HG03520 (cell line): ENCODE data around the gene B3GALNT2.
"Not testable (repeated sequence)": the region's sequence is repeated elsewhere in the genome, so short reads cannot be mapped to it uniquely, and the experiment has no call there.

ENCODE experiments used
- ATAC-seq: cut with Tn5 transposase; IDR thresholded peaks from one replicate; pipeline ENCODE4 v1.9.1; 2021; ENCODE audit warnings: mild to moderate bottlenecking, moderate library complexity; ENCODE audit not compliant: unreplicated experiment

Gene B3GALNT2

DNA sequence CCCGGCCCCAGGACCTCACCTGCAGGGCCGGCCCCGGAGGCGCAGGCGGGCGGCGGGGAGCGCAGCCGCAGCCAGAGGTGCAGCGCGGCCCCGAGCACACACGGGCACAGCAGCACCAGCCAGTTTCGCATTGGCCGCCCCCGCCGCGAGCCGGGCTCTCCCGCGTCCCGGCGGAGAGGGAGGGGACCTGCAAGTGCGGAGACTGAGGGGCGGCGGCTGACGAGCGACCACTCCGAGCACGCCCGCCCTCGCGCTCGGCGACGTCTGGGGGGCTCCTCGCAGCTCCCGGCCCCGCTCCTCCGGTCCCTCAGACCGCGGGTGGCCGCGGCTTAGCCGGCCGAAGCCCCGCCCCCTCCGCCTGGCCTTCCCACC is at the start of gene B3GALNT2:
Gene B3GALNT2 (minus strand): TSS at position 331 of the 372 bp plus-strand sequence. CDS start 200 bp downstream, at position 131.
- peak; percentile 38 for ATAC-seq

DNA sequence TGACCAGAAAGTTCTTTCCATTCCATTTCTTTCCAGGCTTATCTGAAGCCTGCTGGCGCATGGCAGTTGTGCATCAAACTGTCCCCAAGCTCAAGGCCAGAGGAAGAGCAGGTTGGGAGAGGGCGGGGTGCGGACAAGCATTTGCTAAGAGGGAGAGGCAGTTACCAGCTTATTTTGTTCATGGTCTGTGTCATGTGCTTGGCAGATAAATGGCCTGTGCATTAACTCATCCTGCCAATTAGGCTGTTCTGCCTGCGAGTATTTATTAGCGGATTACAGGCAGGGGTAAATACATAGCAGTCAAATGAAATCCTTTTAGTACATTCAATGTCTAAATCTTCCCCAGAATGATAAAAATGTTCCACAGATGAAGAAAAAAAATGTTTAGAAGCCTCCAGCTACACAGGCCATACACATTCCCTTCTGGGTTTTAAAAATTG is 48.9 kb upstream of the B3GALNT2 start:
- ATAC-seq, result no peak

DNA sequence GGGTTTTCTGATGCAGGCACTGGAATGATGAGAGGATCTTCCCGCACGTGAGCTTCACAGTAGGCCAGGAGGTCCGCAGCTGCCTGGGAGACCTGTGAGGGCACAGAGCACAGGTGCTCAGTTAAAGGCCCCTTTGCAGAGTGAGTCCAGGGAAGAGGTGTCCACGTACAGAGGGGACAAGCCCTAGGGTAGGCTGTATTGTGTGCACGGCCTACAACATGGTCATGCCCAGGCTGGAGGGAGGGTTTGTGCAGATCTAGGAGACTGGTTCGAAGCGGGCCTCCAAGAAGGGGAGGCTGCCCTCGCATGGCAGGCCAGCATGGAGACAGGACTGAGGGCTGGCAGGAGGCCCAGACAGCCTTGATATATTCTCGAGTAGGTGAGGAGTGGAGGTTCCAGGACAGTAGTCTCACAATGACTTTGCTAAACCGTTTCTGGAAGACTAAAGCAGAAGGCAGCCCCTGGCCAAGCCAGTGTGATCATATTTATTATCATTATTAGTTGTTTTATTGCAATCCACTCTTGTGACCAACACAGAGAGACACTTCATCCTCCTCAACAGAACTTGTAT is 48.0 kb upstream of the B3GALNT2 start:
- ATAC-seq, result no peak

DNA sequence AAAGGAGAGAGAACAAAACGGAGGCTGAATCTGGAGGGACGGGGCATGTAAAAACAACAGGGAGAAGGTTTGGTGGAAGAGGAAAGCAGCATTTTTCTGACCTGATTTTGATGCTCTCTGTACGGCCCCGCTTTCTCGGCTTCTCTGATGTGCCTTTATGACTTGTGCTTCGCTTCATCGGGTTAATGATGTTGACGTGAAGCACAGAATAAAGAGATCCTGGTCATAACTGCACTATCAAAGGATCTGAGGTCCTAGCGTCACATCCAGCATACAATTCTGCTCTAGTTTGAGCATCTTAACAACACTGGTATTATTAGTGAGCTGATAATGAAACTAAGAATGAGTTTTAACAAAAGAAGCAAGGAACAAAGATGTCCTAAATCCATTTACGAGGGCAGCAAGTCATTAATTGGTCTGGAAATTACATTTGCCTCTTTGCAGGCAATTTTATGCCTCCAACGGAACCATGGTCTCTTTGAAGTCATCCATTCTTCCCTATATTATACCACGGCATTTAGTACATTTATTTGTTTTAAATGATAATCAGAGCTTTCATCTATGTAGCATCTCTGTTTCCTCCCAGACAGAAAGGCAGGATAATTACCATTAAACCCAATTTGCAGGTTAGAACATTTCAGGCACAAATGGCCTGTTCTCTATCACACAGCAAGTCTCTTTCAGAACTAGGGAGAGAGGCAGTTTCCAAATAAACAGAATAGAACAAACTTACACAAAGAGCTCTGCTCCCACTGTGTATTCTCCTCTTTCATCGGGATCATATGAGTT is 45.3 kb upstream of the B3GALNT2 start:
- no peak for ATAC-seq

DNA sequence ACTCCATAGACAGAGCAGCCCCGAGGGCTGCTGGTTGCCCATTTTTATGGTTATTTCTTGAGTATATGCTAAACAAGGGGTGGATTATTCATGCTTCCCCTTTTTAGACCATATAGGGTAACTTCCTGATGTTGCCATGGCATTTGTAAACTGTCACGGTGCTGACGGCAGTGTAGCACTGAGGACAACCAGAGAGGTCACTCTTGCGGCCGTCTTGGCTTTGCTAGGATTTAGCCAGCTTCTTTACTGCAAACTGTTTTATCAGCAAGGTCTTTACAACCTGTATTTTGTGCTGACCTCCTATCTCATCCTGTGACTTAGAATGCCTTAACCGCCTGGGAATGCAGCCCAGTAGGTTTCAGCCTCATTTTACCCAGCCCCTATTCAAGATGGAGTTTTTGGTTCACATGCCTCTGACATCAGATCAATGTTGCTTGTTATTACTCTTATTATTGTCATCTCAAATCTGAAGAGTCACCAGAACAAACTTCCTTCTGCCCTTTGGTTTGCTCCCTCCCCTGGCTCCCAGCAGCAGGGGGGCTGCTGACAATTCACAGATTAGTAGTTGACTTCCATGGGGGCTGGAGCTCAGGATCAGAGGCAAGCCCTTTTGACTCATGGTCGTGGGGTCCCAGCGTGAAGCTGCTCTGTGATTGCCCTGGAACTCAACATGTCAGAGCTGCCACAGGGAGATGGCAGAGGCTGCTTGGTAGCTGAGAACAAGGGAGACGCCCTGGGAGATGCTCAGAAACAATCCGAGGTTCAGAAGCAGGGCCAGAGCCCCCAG is 42.3 kb upstream of the B3GALNT2 start:
- ATAC-seq, result not testable (repeated sequence)

DNA sequence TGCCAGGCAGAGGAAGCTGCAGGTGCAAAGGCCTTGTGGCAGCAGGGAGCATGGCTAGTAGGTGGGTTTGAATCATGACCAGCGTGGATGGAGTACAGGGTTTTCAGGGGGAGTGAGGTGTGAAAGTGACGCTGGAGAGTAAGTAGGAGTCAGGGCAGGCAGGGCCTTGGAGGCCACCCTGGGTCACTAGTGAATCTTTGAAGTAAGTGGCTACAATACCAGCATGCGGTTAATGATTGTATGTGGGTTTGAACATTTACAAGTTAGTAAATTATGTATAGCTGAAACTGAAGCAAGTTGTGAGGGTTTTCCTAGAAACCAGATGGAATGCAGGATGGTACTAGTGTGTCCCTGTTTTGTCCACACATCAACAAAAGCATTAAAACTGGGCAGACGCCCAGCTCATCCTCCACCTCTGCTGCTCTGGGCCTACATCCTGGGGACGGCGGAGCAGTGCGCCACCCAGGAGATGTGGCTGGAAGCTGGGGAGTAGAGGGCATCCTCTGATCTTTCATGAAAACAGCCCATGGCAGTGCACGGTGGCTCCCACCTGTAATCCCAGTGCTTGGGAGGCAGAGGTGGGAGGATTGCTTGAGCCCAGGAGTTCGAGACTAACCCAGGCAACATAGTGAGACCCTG is 41.2 kb upstream of the B3GALNT2 start:
- no peak for ATAC-seq

DNA sequence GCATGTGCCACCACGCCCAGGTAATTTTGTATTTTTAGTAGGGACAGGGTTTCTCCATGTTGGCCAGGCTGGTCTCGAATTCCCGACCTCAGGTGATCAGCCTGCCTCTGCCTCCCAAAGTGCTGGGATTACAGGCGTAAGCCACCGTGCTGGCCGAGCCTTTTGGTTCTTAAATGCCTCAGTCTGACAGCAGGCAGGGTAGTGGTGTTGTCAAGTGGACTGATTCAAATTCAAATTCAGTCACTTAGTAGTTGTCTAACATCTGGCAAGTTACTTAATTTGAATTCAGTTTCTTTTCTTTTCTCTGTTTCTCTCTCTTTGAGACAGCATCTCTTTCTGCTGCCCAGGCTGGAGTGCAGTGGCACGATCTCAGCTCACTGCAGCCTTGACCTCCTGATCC is 38.6 kb upstream of the B3GALNT2 start:
- not testable (repeated sequence) for ATAC-seq

DNA sequence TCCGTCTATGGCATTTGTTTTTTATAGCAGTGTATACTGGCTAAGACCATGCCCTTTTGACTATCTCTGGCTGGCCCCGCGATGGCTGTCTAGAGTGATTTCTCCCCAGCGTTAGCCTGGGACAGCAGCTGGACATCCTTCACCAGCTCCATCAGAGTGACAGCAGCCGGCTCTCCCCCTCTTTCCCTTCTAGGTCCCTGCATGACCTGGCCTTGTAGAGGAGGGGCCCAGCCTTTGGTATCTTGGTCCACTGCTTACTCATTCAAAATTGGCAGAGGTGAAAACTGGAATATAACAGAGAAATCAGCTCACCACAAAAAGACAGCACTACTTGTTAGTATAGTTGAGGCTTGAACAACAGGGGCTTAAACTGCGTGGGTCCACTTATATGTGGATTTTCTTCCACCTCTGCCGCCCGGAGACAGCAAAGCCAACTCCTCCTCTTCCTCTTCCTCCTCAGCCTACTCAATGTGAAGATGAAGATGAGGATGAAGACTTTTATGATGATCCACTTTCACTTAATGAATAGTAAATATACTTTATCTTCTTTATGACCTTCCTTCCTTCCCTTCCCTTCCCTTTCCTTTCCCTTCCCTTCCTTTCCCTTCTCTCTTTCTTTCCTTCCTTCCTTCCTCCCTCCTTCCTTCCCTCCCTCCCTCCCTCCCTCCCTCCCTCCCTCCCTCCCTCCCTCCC is 29.4 kb upstream of the B3GALNT2 start:
- no peak for ATAC-seq

DNA sequence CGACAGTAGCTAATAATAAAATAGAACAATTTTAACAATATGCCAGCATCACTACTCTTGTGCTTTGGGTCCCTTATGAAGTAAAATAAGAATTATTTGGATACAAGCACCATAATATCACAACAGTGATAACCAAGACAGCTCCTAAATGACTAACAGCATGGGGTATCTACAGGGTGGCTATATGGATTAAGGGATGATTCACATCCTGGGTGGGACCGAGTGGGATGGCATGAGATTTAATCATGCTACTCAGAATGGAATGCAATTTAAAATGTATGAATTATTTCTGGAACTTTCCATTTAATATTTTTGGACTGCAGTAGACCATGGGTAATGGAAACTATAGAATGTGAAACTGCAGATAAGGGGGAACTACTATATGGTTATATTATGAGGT is 28.1 kb upstream of the B3GALNT2 start:
- ATAC-seq, result no peak

DNA sequence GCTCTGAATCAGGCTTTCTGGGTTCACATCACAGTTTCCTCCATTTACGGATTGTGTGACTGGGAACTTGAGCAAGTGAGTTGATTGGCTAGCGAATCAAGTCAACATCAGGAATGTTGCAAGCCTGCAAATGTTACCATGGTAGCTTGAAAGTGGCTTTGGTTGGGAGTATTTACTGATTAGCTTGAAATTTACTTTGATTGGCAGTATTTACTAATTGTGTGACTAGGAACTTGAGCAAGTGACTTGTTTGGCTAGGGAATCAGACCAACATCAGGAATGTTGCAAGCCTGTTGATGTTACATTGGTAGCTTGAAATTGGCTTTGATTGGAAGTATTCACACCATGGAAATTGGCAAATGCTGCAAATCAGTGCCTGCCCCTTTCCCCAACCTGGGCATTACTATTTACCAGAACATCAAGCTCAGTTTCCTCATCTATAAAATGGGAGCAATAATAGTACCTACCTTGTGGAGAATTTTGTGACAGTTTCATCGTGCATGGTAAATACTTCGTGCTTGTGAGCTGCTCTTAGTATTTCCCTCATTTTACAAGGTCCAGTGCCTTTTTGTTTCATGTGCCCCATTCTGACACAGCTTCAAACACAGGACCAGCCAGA is 23.1 kb upstream of the B3GALNT2 start:
- ATAC-seq, result no peak

DNA sequence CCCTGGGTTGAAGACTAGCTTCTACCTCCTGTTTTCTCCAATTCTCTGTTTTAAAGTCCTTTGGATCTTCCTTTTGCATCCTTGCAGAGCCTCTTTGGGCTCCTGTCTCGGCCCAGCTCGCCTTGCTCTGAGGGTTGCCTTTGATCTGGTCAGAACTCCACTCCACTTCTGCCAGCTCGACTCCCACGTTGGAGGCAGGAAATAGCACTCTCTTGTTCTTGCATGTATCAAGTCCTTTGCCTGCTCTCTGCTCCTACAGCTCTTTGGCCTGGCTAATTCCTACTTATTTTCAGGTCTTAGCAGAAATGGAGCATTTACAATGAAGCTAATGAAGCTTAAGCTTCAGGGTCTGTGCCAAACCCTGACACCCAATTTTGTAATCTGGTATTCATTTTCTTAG is 21.1 kb upstream of the B3GALNT2 start:
- ATAC-seq, result no peak

DNA sequence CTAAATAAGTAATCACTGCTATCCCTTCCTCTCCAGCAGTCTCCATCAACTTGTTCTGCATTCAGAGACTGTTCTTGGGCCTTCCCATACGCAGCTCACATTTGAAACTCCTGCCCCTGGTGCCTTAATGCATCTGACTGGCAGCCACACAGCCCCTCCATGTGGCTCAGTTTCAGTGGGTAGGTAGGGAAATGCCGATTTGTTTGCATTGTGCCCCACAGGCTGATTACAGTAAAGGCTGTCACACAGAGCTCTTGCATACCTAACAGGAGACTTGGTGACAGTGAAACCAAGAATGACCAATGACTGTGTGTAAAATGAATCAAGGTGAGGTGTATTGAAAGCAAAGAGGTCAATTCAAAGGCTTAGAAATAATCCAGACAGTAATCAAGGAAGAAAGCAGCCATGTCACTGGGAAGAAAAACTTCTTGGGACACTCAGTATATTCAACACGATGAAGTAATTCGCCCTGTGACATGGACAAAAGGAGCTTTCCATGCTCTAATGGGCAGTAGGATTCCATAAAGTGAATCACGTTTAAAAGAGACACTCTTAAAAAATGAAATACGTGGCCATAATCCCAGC is 12.7 kb upstream of the B3GALNT2 start:
- no peak for ATAC-seq

DNA sequence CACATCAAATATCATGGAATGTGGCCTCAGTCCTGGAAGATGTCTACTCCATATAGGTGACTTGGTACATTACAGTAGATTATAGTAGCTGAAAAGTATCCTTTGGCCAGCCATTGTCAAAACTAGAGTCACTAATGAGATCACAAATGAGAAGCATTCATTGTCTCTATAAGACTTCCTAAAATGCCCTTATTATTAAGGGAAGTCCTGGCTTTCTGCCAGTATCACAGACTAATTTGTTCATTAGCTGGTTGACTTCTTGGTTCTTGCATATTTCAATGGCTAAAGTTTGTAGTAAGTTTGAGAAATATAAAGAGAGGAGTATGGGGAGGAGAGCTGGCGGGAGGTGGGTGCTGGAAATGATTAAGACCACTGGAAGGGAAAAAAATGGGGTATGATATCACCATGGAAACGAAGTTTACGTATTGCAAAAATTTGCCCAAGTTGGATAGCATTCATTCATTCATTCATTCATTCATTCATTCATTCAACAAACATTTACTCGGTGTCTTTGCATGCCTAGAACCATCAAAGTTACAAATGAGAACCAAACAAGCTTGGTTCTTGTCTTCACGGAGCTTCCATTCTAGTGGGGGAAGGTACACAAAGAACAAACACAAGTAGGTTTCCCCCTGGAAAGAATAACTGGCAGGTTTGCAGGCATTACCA is 11.7 kb upstream of the B3GALNT2 start:
- ATAC-seq, result no peak

DNA sequence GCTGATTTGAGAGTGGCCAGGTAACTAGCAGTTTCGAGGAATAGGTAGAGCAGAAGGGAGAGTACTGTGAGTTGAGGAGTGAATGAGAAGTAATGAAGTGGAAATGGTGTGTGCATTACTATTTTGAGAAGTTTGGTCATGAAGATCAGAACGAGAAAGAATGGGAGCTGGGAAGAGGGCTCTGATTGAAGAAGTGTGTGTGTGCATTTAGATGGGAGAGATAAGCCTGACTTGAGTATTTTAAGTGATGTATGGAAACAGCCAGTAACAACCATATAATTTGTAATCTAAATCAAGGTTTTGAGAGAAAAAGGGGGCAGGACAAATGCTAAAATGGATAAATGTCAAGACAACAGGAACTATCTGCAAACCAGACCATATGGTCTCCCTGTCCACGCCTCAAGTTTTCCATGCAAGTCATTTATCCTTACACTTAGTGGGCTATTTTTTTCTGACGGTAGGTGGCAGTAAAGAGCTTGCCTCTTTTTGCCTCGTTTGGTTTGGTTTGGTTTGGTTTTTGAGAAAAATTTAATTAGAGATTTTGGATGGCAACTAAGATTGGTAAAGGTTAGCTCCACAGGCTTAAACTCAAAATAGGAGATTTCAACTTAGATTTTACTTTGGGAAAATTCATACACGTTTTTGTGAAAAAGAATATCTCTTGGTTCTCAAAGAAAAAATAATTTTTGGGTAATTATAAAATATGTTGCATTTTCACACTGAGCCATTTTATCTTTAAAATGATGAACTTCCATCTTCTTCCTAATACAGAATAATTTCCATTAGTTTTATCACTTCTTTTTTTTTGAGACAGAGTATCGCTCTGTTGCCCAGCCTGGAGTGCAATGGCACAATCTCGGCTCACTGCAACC is 9.5 kb upstream of the B3GALNT2 start:
- ATAC-seq, result no peak

DNA sequence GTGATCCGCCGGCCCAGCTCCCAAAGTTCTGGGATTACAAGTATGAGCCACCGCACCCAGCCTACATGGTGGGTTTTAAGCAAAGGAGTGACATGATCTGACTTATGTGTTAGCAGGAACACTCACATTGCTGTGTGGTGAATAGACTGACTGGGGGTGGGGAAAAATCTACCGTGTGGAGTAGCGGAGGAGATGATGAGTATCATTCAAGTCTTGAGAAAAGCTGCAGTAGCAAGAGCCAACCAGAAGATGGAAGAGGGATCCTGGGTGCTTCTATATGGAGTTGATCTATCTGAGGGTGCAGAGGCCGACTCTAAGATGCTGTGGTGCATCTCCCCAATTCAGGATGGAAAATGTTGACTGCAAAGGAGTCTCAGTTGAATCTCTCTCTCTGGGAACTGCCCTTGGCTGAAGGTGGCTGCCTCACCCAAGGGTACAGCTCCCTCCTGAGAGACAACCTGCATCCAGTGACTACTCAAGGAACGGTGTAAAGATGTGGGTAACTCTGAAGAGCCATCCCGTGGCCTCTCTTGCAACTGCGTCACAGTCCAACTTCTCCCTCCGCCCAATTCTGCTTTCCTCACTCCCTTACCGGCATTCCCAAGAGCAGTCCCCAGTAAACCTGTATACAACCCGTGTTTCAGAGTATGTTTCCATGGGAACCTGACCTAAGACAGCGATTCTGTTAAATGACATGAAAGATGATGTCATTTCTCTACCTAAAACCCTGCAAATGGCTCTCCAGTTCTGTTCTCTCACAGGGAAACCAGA is 7.4 kb upstream of the B3GALNT2 start:
- no peak for ATAC-seq

DNA sequence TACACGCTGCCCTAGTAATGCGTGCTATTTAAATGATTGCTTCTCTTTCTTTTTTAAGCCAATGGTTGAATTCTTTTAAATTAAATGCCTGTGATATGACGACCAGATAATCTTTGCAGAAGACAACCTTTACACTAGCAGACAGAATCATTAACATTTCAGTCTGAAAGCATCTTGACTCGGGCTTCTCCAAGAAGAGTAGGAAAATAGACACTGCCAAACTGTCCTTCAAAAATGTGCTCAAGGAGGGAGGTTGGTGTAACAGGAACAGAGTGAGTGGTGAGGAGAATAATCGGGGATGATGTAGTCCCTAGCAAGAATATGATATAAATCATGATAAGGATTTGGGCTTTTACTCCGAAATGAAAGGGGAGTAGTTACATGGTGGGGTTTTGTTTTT is 6.6 kb upstream of the B3GALNT2 start:
- ATAC-seq, result no peak

DNA sequence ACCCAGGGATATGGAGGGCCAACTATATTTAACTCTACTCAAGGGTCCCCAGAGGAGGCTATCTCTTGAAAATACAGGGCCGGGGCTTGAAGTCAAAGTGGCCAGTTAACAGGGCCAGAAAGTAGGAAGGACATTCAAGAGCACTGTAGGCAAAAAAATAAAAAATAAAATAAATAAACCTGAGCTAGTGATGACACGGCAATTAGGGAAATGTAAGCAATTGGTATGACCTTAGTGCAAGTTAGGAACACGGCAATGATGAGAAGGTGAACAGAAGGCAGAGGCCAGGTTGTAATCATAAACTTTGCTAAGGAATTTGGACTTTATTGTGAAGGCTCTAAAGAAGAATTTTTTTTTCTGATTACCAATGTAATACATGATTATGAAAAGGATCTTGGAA is 3.4 kb upstream of the B3GALNT2 start:
- no peak for ATAC-seq
